Neural progenitor cell (in vitro differentiated cells): ENCODE results near the gene BRCC3.

Experiments used
- CTCF ChIP-seq: fragments of 200-600 bp; sonication (generic); IDR thresholded peaks from 2 replicates; pipeline ENCODE4 v1.5.1; 2017; ENCODE audit warnings: antibody characterized with exemption, mild to moderate bottlenecking
- EZH2 ChIP-seq: fragments of 200-600 bp; sonication (generic); IDR thresholded peaks from 2 replicates; pipeline ENCODE4 v1.6.1; 2017; ENCODE audit warnings: antibody characterized with exemption, mild to moderate bottlenecking, moderate library complexity
- EZH2phosphoT487 ChIP-seq: fragments of 200-600 bp; sonication (generic); IDR thresholded peaks from 2 replicates; pipeline ENCODE4 v1.6.1; 2017; ENCODE audit warnings: antibody characterized with exemption

- TF ChIP-seq CTCF (no peak), EZH2 (no peak), EZH2phosphoT487 (no peak)
Observed at GRCh38 chrX:155023907-155024833, 47.1 kb upstream of the BRCC3 start.
